PFSK-1 (cell line): ENCODE results near the gene PCP2.

Experiments
- REST ChIP-seq, 2 experiments: IDR thresholded peaks; 2 replicates each; pipeline versions ENCODE4 v1.6.1 to v1.8.0; 2011 to 2012; ENCODE audit warnings: low read depth in 2 of 2, low read length in 2 of 2, control low read depth in 1 of 2, inconsistent platforms in 1 of 2, mild to moderate bottlenecking in 1 of 2, moderate library complexity in 1 of 2; ENCODE audit not compliant: insufficient read depth in 1 of 2
- TAF1 ChIP-seq: IDR thresholded peaks from 2 replicates; pipeline ENCODE4 v1.6.1; 2012; ENCODE audit warnings: low read length, control low read depth, borderline replicate concordance; ENCODE audit not compliant: insufficient read depth

- no peak for TF ChIP-seq REST (IDR thresholded peaks at IDR 0.05; ENCODE audit: insufficient read depth in 1 of 2, low read depth in 2 of 2, low read length in 2 of 2)
- TF ChIP-seq TAF1: no peak
These were observed 36.7 kb upstream of the PCP2 start for GRCh38 chr19:7670150-7670783.
